ENCODE measurements around the gene PARD3B.

Gene PARD3B

DNA sequence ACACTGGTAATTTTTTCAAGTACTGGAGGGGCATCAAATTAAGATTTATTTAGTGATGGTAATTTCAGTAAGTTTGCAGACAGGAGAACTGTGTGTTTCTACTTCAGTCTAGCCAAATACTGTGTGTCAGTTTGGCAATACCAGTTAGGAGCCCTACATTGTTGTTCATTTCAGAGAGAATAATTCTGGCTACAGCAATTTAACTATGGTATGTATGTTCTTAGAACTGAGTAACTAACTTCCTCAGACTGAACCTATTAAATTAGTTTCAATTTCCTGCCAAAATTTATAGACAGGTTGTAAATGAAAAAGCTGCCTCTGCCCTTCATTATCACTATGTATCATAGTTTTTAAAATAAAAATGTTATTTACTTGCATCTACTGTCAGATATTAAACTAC, 332.4 kb downstream of the PARD3B start:
- H3K79me2 ChIP-seq (ENCODE audit: insufficient read depth, low read length) = no peaks in the 10 kb centered on the region
- no peak overlapping the region for H3K4me3 ChIP-seq (ENCODE audit: insufficient read depth, low read length, poor library complexity, severe bottlenecking)
- no peaks in the 10 kb centered on the region for H3K9me2 ChIP-seq (replicated peaks; ENCODE audit: insufficient read depth, low read length)
- no peak overlapping the region for H3K27ac ChIP-seq (ENCODE audit: low read depth, low read length)
- no peak for TF ChIP-seq EZH2phosphoT487 (conservative IDR thresholded peaks at IDR 0.05; ENCODE audit: low read length)
- TF ChIP-seq, protein P1, sequence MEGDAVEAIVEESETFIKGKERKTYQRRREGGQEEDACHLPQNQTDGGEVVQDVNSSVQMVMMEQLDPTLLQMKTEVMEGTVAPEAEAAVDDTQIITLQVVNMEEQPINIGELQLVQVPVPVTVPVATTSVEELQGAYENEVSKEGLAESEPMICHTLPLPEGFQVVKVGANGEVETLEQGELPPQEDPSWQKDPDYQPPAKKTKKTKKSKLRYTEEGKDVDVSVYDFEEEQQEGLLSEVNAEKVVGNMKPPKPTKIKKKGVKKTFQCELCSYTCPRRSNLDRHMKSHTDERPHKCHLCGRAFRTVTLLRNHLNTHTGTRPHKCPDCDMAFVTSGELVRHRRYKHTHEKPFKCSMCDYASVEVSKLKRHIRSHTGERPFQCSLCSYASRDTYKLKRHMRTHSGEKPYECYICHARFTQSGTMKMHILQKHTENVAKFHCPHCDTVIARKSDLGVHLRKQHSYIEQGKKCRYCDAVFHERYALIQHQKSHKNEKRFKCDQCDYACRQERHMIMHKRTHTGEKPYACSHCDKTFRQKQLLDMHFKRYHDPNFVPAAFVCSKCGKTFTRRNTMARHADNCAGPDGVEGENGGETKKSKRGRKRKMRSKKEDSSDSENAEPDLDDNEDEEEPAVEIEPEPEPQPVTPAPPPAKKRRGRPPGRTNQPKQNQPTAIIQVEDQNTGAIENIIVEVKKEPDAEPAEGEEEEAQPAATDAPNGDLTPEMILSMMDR (IDR thresholded peaks at IDR 0.05; ENCODE audit: insufficient read depth, low read length, poor library complexity, severe bottlenecking) = no peak
- no peaks in the 10 kb centered on the region for H3K9me3 ChIP-seq (ENCODE audit: insufficient read depth, low read length)
- no peaks in the 10 kb centered on the region for H3K27me3 ChIP-seq (ENCODE audit: low read length)
- no peaks in the 10 kb centered on the region for H3K36me3 ChIP-seq (ENCODE audit: low read length)
- H4K20me1 ChIP-seq (ENCODE audit: low read depth, low read length) = no peaks in the 10 kb centered on the region
- no peak overlapping the region for H2AFZ ChIP-seq (ENCODE audit: low read depth, low read length, severe bottlenecking)
- H3K4me2 ChIP-seq (ENCODE audit: low read depth, low read length, poor library complexity, severe bottlenecking) = no peak overlapping the region
- H3K9ac ChIP-seq (ENCODE audit: low read length) = no peak overlapping the region
- no peaks in the 10 kb centered on the region for H3F3A ChIP-seq (ENCODE audit: insufficient read depth)

GRCh38 chr2:204880928-204881327, 335.7 kb downstream of the PARD3B start:
- Histone ChIP-seq H3K79me2 (ENCODE audit: insufficient read depth, low read length) (no peaks in the 10 kb centered on the region), H2AFZ (ENCODE audit: low read depth, low read length, severe bottlenecking) (no peak overlapping the region), H3K9me2 (replicated peaks; ENCODE audit: insufficient read depth, low read length) (no peaks in the 10 kb centered on the region), H4K20me1 (ENCODE audit: low read depth, low read length) (no peaks in the 10 kb centered on the region), H3K4me3 (ENCODE audit: insufficient read depth, low read length, poor library complexity, severe bottlenecking) (no peak overlapping the region), H3K9ac (ENCODE audit: low read length) (no peak overlapping the region), H3K9me3 (ENCODE audit: insufficient read depth, low read length) (no peaks in the 10 kb centered on the region), H3K4me2 (ENCODE audit: low read depth, low read length, poor library complexity, severe bottlenecking) (no peak overlapping the region), H3K27me3 (ENCODE audit: low read length) (no peaks in the 10 kb centered on the region), H3K36me3 (ENCODE audit: low read length) (no peaks in the 10 kb centered on the region), H3K27ac (ENCODE audit: low read depth, low read length) (no peak overlapping the region), H3F3A (ENCODE audit: insufficient read depth) (no peaks in the 10 kb centered on the region)
- TF ChIP-seq, protein P1 (IDR thresholded peaks at IDR 0.05; ENCODE audit: insufficient read depth, low read length, poor library complexity, severe bottlenecking) = no peak
- no peak for TF ChIP-seq EZH2phosphoT487 (conservative IDR thresholded peaks at IDR 0.05; ENCODE audit: low read length)

DNA sequence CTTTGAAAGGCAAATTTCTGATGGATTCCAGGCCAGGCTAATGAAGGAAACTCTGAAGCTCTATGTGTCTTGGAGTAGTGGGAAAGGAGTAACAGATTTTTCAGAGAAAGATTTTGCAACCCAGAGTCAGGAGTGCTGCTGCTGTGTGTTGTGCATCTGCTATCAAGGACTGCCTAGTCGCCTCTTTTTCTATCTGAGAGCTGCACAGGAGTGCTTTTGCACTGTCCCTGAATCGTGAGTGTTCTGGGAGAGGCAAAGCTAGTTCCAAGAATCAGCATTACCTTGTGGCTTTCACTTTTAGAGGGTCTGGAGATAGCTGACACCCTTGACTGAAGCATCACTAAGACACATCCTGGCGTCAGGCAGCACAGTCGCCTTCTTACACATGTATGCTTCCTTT, 336.4 kb downstream of the PARD3B start:
- Histone ChIP-seq H3K27ac (ENCODE audit: low read depth, low read length) (no peak overlapping the region), H3K4me3 (ENCODE audit: insufficient read depth, low read length, poor library complexity, severe bottlenecking) (no peak overlapping the region), H3K9me2 (replicated peaks; ENCODE audit: insufficient read depth, low read length) (no peaks in the 10 kb centered on the region), H3K79me2 (ENCODE audit: insufficient read depth, low read length) (no peaks in the 10 kb centered on the region), H2AFZ (ENCODE audit: low read depth, low read length, severe bottlenecking) (no peak overlapping the region), H3K27me3 (ENCODE audit: low read length) (no peaks in the 10 kb centered on the region), H3K4me2 (ENCODE audit: low read depth, low read length, poor library complexity, severe bottlenecking) (no peak overlapping the region), H4K20me1 (ENCODE audit: low read depth, low read length) (no peaks in the 10 kb centered on the region), H3K9me3 (ENCODE audit: insufficient read depth, low read length) (no peaks in the 10 kb centered on the region), H3F3A (ENCODE audit: insufficient read depth) (no peaks in the 10 kb centered on the region), H3K9ac (ENCODE audit: low read length) (no peak overlapping the region), H3K36me3 (ENCODE audit: low read length) (no peaks in the 10 kb centered on the region)
- TF ChIP-seq EZH2phosphoT487 (conservative IDR thresholded peaks at IDR 0.05; ENCODE audit: low read length) = no peak
- TF ChIP-seq, protein P1 (IDR thresholded peaks at IDR 0.05; ENCODE audit: insufficient read depth, low read length, poor library complexity, severe bottlenecking) = no peak

Measured in SU-DHL-6 (cell line).